Measurements from ENCODE around the gene FLAD1. TPM values are rescaled to one million over a fixed set of nuclear protein-coding genes. Genes with fewer than 3 reads are reported as not detected.

FLAD1 gene
- total RNA-seq, 4 donors from 2014 or later, result 12.6 to 33.8 (median 20.7) TPM

DNA sequence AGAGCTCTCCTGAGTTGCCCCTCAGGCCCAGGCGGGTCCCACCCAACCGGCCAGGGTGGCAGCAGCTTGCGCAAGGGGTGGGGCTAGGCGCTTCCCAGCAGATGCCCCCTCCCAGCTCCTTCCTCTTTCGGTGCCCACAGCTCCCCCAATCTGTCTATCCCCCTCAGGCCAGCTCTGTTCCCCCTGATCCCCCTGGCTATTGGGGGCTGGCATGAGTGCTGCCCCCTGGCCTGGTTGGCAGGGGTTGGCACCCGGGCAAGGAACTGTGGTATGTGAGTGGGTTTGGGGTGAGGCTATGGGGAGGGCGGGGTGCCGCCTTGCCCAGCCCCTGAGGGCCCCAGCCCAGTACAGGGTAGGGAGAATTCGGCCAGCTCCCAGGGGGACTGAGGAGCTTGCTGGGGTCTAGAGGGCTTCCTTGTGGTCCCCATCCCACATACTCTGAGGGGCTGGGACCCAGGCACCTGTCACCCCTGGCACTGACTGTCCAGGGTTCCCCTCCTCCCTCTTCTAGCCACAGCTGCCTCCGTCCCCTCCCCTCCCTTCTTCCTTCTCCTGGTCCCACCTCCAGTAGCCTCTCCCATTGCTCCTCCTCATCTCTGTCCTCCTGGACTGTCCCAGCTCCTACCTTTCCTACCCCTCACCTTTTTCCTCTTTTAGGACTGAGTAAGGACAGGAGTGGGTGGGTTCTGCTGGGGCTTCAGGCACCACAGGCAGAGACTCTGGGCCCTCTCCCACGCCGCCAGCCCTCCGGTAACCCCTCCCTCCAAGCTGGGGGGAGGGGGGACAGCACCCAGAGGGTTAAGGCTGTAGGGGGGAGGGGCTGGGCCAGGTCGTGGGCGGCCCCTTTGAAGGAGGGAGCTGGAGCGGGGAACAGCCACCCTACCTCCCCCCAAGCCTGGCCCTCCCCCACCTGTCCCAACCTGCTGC, 25.1 kb downstream of the FLAD1 start:
- DNase-seq, result no peak
- no peak for TF ChIP-seq POLR2A (IDR thresholded peaks at IDR 0.05)
- TF ChIP-seq CTCF (IDR thresholded peaks at IDR 0.05), result no peak
- Histone ChIP-seq H3K27me3 (no peaks in the 10 kb centered on the region), H3K36me3 (no peaks in the 10 kb centered on the region), H3K27ac (peak overlapping the region in 1 of 2 donors; percentile 41), H3K4me1 (peaks cover 0 to 21% of the 10 kb centered on the region in 2 donors), H3K9me3 (no peaks in the 10 kb centered on the region), H3K4me3 (no peak overlapping the region)
- intact Hi-C loops (cut with DNase I; ENCODE audit: low total_unique reads), result no loop called here

GRCh38 chr1:155009221-155009711, 26.1 kb downstream of the FLAD1 start:
- TF ChIP-seq POLR2A (IDR thresholded peaks at IDR 0.05) (no peak), CTCF (IDR thresholded peaks at IDR 0.05) (no peak)
- DNase-seq, result no peak
- Histone ChIP-seq H3K27me3 (no peaks in the 10 kb centered on the region), H3K9me3 (no peaks in the 10 kb centered on the region), H3K36me3 (no peaks in the 10 kb centered on the region), H3K4me3 (no peak overlapping the region), H3K4me1 (peaks cover 0 to 19% of the 10 kb centered on the region in 2 donors), H3K27ac (no peak overlapping the region)
- intact Hi-C loops (cut with DNase I; ENCODE audit: low total_unique reads), result no loop called here

DNA sequence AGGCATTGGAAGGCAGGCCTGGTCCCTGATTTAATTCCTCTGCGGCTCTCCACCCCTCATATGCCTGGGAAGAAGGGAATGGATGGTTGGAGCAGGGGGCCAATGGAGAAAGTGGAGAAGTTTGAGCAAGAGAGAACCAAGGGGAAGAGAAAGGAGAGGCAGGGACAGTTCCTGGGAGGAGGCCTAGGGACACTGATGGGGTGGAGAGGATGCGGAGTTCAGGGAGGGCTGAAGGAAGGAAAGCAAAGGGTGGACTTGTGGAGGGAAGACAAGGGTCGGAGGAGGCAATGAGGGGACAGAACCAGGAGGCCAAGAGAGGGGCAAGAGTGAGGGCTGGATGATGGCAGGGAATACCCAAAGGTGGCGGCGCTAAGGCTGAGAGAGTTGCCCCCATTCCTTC, 26.6 kb downstream of the FLAD1 start:
- no peak for DNase-seq
- Histone ChIP-seq H3K9me3 (no peaks in the 10 kb centered on the region), H3K36me3 (no peaks in the 10 kb centered on the region), H3K27me3 (no peaks in the 10 kb centered on the region), H3K27ac (no peak overlapping the region), H3K4me1 (peaks cover 0 to 14% of the 10 kb centered on the region in 2 donors), H3K4me3 (no peak overlapping the region)
- intact Hi-C loops (cut with DNase I; ENCODE audit: low total_unique reads), result loop anchor here (5.0 kb wide), 1 partner anchor 47 kb away; the partner anchor contains the start of gene PYGO2
- no peak for TF ChIP-seq POLR2A (IDR thresholded peaks at IDR 0.05)
- no peak for TF ChIP-seq CTCF (IDR thresholded peaks at IDR 0.05)

DNA sequence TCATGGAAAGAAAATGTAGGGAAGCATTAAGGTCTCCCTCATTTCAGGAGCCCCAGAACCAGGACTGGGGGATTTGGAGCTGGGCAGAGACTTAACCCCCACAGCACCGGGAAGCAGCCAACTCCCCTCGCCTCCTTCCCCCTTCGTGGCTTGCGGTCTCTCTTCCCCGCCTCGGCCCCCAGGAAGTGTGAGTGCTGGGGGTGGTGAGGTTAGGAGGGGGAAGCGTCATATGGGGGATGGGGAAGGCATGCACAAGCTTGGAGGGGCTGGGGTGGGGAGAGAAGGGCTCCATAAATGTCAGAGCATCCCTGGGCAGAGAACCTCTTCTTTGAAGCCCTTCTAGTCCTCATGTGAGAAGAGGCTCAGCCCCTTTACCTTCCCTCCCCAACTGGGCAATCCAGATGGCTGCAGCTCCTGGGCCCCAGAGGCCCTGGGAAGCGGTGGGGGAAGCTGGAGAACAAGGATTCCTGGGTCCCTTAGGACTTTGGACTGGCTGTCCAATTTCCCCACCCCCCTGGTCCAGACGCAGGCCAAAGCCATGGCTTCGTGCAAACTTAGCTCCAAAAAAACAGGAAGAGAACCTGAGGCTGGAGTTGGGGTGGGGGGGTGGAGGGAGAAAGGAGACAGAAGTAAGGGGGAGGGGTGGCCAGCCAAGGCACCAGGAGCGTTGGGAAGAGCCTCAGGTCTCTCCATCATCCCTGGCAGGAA, 27.2 kb downstream of the FLAD1 start:
- DNase-seq, result no peak
- H3K9me3 ChIP-seq, result no peaks in the 10 kb centered on the region
- peak overlapping the region in 1 of 2 donors; percentile 57 for H3K27ac ChIP-seq
- intact Hi-C loops (cut with DNase I; ENCODE audit: low total_unique reads), result loop anchor here (5.0 kb wide), 1 partner anchor 48 kb away; the partner anchor contains the start of gene PYGO2
- H3K36me3 ChIP-seq, result no peaks in the 10 kb centered on the region
- no peak overlapping the region for H3K4me3 ChIP-seq
- TF ChIP-seq POLR2A (IDR thresholded peaks at IDR 0.05) (no peak), CTCF (IDR thresholded peaks at IDR 0.05) (no peak)
- peaks cover 0 to 10% of the 10 kb centered on the region in 2 donors for H3K4me1 ChIP-seq
- H3K27me3 ChIP-seq, result no peaks in the 10 kb centered on the region

Data from uterus (tissue), 4 donors.